Naive thymus-derived CD8-positive, alpha-beta T cell (primary cell): Measurements from ENCODE around the gene GALNT18. TPM values are rescaled to one million over a fixed set of nuclear protein-coding genes. Genes with fewer than 3 reads are reported as not detected.

Source experiments
- ATAC-seq, 2 donors: fragments of 150-1000 bp; cut with Tn5 transposase in 1 of 2; sonication (Bioruptor Pico), chemical (Tn5 transposase) in 1 of 2; 1 replicate in 1 of 2; 2 replicates in 1 of 2; pipeline ENCODE4 v1.10.0; 2021; ENCODE audit warnings: mild to moderate bottlenecking in 2 of 2, moderate library complexity in 2 of 2
- POLR2A ChIA-PET: fragments of 350-600 bp; sonication (Branson Sonifier 250); formaldehyde crosslinking; loops from one replicate; lab custom pipeline; 2021; ENCODE audit warnings: antibody characterized with exemption; lab: Charles Lee
- DNase-seq, 10 donors: peaks; one replicate each; pipeline versions ENCODE4 v3.0.0 to v3.0.0-alpha.2; 2020 to 2022
- H3K27ac Mint-ChIP-seq, 10 donors: one replicate each; pipeline ENCODE4 v1.8.0; 2020 to 2022; ENCODE audit warnings: mild to moderate bottlenecking in 10 of 10, mixed read lengths in 10 of 10, moderate library complexity in 4 of 10, inconsistent platforms in 1 of 10
- H3K27me3 Mint-ChIP-seq, 5 donors: one replicate each; pipeline ENCODE4 v1.8.0; 2021 to 2022; ENCODE audit warnings: mixed read lengths in 5 of 5
- H3K36me3 Mint-ChIP-seq, 3 donors: one replicate each; pipeline ENCODE4 v1.8.0; 2020 to 2022; ENCODE audit warnings: mixed read lengths in 3 of 3, mild to moderate bottlenecking in 2 of 3, inconsistent platforms in 1 of 3
- H3K4me1 Mint-ChIP-seq, 4 donors: one replicate each; pipeline ENCODE4 v1.8.0; 2021 to 2022; ENCODE audit warnings: mixed read lengths in 4 of 4
- H3K4me3 Mint-ChIP-seq, 10 donors: one replicate each; pipeline ENCODE4 v1.8.0; 2020 to 2022; ENCODE audit warnings: mild to moderate bottlenecking in 10 of 10, mixed read lengths in 10 of 10, moderate library complexity in 6 of 10, inconsistent platforms in 1 of 10
- H3K9me3 Mint-ChIP-seq, 9 donors: one replicate each; pipeline ENCODE4 v1.8.0; 2020 to 2022; ENCODE audit warnings: mixed read lengths in 9 of 9, mild to moderate bottlenecking in 3 of 9, inconsistent platforms in 1 of 9, moderate library complexity in 1 of 9
- polyA plus RNA-seq, 3 donors: library from polyadenylated mRNA; unstranded; fragments of 300-500 nt; fragmentation: Illumina TruSeq; gene quantifications; one replicate each; pipeline ENCODE4 v1.2.3, GENCODE V29; 2021
- total RNA-seq, 8 experiments: library from RNA in 2 of 8; stranded (reverse) in 2 of 8; gene quantifications; one replicate each; pipeline ENCODE4 v1.2.3 and lab custom pipeline; 2021 to 2026

The GALNT18 gene
- total and polyA plus RNA-seq, 5 experiments from 2014 or later: not detected

- no peaks in the 10 kb centered on the region for H3K9me3 Mint-ChIP-seq
- no peak overlapping the region for H3K4me3 Mint-ChIP-seq
- H3K36me3 Mint-ChIP-seq: no peaks in the 10 kb centered on the region
- ATAC-seq: no peak
- no peak for DNase-seq
- peaks cover 0 to 2% (median 0%) of the 10 kb centered on the region in 4 donors for H3K4me1 Mint-ChIP-seq
- POLR2A ChIA-PET: interaction anchor here (0.7 kb wide), 1 partner anchor 8 kb away, joined by 5 read pairs; no protein-coding TSS in a partner anchor
- H3K27ac Mint-ChIP-seq: no peak overlapping the region
- H3K27me3 Mint-ChIP-seq: peaks cover 1 to 29% (median 18%) of the 10 kb centered on the region in 5 donors
These were observed 214.1 kb downstream of the GALNT18 start for GRCh38 chr11:11407763-11408084.

GRCh38 chr11:11407065-11407762 is 214.6 kb downstream of the GALNT18 start:
- ATAC-seq (no peak), DNase-seq (no peak)
- H3K4me3 Mint-ChIP-seq: no peak overlapping the region
- POLR2A ChIA-PET: no interaction called here
- peaks cover 1 to 29% (median 16%) of the 10 kb centered on the region in 5 donors for H3K27me3 Mint-ChIP-seq
- no peaks in the 10 kb centered on the region for H3K9me3 Mint-ChIP-seq
- peaks cover 0 to 2% (median 0%) of the 10 kb centered on the region in 4 donors for H3K4me1 Mint-ChIP-seq
- H3K36me3 Mint-ChIP-seq: no peaks in the 10 kb centered on the region
- no peak overlapping the region for H3K27ac Mint-ChIP-seq

GRCh38 chr11:11406652-11407051 is 215.2 kb downstream of the GALNT18 start:
- Mint-ChIP-seq H3K9me3 (no peaks in the 10 kb centered on the region), H3K27me3 (peaks cover 1 to 29% (median 16%) of the 10 kb centered on the region in 5 donors), H3K4me3 (no peak overlapping the region), H3K36me3 (no peaks in the 10 kb centered on the region), H3K27ac (no peak overlapping the region), H3K4me1 (peaks cover 0 to 2% (median 0%) of the 10 kb centered on the region in 4 donors)
- DNase-seq (no peak), ATAC-seq (no peak)
- POLR2A ChIA-PET: no interaction called here

GRCh38 chr11:11403763-11404725 is 217.8 kb downstream of the GALNT18 start:
- Mint-ChIP-seq H3K36me3 (no peaks in the 10 kb centered on the region), H3K4me3 (no peak overlapping the region), H3K4me1 (peaks cover 0 to 2% (median 0%) of the 10 kb centered on the region in 4 donors), H3K27ac (no peak overlapping the region), H3K27me3 (peaks cover 1 to 29% (median 9%) of the 10 kb centered on the region in 5 donors), H3K9me3 (no peaks in the 10 kb centered on the region)
- POLR2A ChIA-PET: no interaction called here
- DNase-seq (no peak), ATAC-seq (no peak)

- Mint-ChIP-seq H3K4me1 (peaks cover 0 to 2% (median 0%) of the 10 kb centered on the region in 4 donors), H3K36me3 (no peaks in the 10 kb centered on the region), H3K27me3 (peaks cover 1 to 29% (median 9%) of the 10 kb centered on the region in 5 donors), H3K27ac (no peak overlapping the region), H3K4me3 (no peak overlapping the region), H3K9me3 (no peaks in the 10 kb centered on the region)
- DNase-seq (no peak), ATAC-seq (no peak)
- POLR2A ChIA-PET: no interaction called here
These were observed 219.8 kb downstream of the GALNT18 start for GRCh38 chr11:11401960-11402535.

GRCh38 chr11:11400635-11401232 is 221.1 kb downstream of the GALNT18 start:
- no peak overlapping the region for H3K27ac Mint-ChIP-seq
- no peaks in the 10 kb centered on the region for H3K36me3 Mint-ChIP-seq
- no peak for DNase-seq
- peaks cover 4 to 37% (median 8%) of the 10 kb centered on the region in 5 donors for H3K27me3 Mint-ChIP-seq
- H3K4me3 Mint-ChIP-seq: no peak overlapping the region
- no peaks in the 10 kb centered on the region for H3K9me3 Mint-ChIP-seq
- H3K4me1 Mint-ChIP-seq: peaks cover 0 to 2% (median 0%) of the 10 kb centered on the region in 4 donors
- POLR2A ChIA-PET: no interaction called here
- ATAC-seq: no peak

- Mint-ChIP-seq H3K27me3 (peaks cover 7 to 37% (median 8%) of the 10 kb centered on the region in 5 donors), H3K27ac (no peak overlapping the region), H3K4me1 (peaks cover 0 to 2% (median 0%) of the 10 kb centered on the region in 4 donors), H3K9me3 (no peaks in the 10 kb centered on the region), H3K36me3 (no peaks in the 10 kb centered on the region), H3K4me3 (no peak overlapping the region)
- POLR2A ChIA-PET: interaction anchor here (0.5 kb wide), 1 partner anchor 8 kb away, joined by 5 read pairs; no protein-coding TSS in a partner anchor
- DNase-seq: no peak
- no peak for ATAC-seq
These were observed 221.7 kb downstream of the GALNT18 start for GRCh38 chr11:11400121-11400520.

GRCh38 chr11:11397781-11398180 is 224.0 kb downstream of the GALNT18 start:
- no peak overlapping the region for H3K4me3 Mint-ChIP-seq
- H3K4me1 Mint-ChIP-seq: no peaks in the 10 kb centered on the region
- no peaks in the 10 kb centered on the region for H3K36me3 Mint-ChIP-seq
- H3K27me3 Mint-ChIP-seq: peaks cover 3 to 22% (median 5%) of the 10 kb centered on the region in 5 donors
- ATAC-seq (no peak), DNase-seq (no peak)
- POLR2A ChIA-PET: no interaction called here
- H3K9me3 Mint-ChIP-seq: no peaks in the 10 kb centered on the region
- H3K27ac Mint-ChIP-seq: no peak overlapping the region

GRCh38 chr11:11397036-11397415 is 224.8 kb downstream of the GALNT18 start:
- Mint-ChIP-seq H3K4me1 (no peaks in the 10 kb centered on the region), H3K27ac (no peak overlapping the region), H3K4me3 (no peak overlapping the region), H3K36me3 (no peaks in the 10 kb centered on the region), H3K9me3 (no peaks in the 10 kb centered on the region), H3K27me3 (peaks cover 3 to 22% (median 5%) of the 10 kb centered on the region in 5 donors)
- POLR2A ChIA-PET: no interaction called here
- ATAC-seq: no peak
- no peak for DNase-seq

GRCh38 chr11:11396301-11397035 is 225.3 kb downstream of the GALNT18 start:
- Mint-ChIP-seq H3K4me3 (no peak overlapping the region), H3K9me3 (no peaks in the 10 kb centered on the region), H3K27ac (no peak overlapping the region), H3K4me1 (no peaks in the 10 kb centered on the region), H3K27me3 (peaks cover 3 to 22% (median 5%) of the 10 kb centered on the region in 5 donors), H3K36me3 (no peaks in the 10 kb centered on the region)
- POLR2A ChIA-PET: no interaction called here
- ATAC-seq: no peak
- DNase-seq: no peak

GRCh38 chr11:11395126-11395525 is 226.7 kb downstream of the GALNT18 start:
- no peak overlapping the region for H3K27ac Mint-ChIP-seq
- H3K36me3 Mint-ChIP-seq: no peaks in the 10 kb centered on the region
- H3K9me3 Mint-ChIP-seq: no peaks in the 10 kb centered on the region
- no peaks in the 10 kb centered on the region for H3K4me1 Mint-ChIP-seq
- no peak for DNase-seq
- no peak overlapping the region for H3K4me3 Mint-ChIP-seq
- H3K27me3 Mint-ChIP-seq: peaks cover 3 to 22% (median 5%) of the 10 kb centered on the region in 5 donors
- ATAC-seq: no peak
- POLR2A ChIA-PET: no interaction called here

GRCh38 chr11:11394241-11394640 is 227.6 kb downstream of the GALNT18 start:
- POLR2A ChIA-PET: no interaction called here
- ATAC-seq (no peak), DNase-seq (no peak)
- no peaks in the 10 kb centered on the region for H3K36me3 Mint-ChIP-seq
- no peaks in the 10 kb centered on the region for H3K4me1 Mint-ChIP-seq
- H3K4me3 Mint-ChIP-seq: no peak overlapping the region
- H3K9me3 Mint-ChIP-seq: no peaks in the 10 kb centered on the region
- no peak overlapping the region for H3K27ac Mint-ChIP-seq
- peaks cover 3 to 22% (median 5%) of the 10 kb centered on the region in 5 donors for H3K27me3 Mint-ChIP-seq
